Kidney (tissue), 14 donors: Measurements from ENCODE around the gene VPS52. TPM values are rescaled to one million over a fixed set of nuclear protein-coding genes. Genes with fewer than 3 reads are reported as not detected.

Source experiments
- DNase-seq, 5 donors: peaks; one replicate each; pipeline ENCODE4 v3.0.0-alpha.2; 2013 to 2020
- FAIRE-seq: peaks from 2 replicates; lab custom pipeline; 2012; peaks lifted over from hg19 to GRCh38; lab: Jason Lieb, UNC
- H3K27ac ChIP-seq, 2 donors: one replicate each; pipeline ENCODE4 v1.7.0; 2013; ENCODE audit warnings: low read depth in 2 of 2, low read length in 2 of 2, inconsistent platforms in 1 of 2
- H3K27me3 ChIP-seq: one replicate; pipeline ENCODE4 v1.7.1; 2013; ENCODE audit warnings: low read length, inconsistent platforms; ENCODE audit not compliant: control insufficient read depth, insufficient read depth
- H3K36me3 ChIP-seq, 3 donors: one replicate each; pipeline versions ENCODE4 v1.7.0 to v1.7.1; 2013; ENCODE audit warnings: low read length in 3 of 3, control low read depth in 1 of 3, inconsistent platforms in 1 of 3; ENCODE audit not compliant: insufficient read depth in 3 of 3, control insufficient read depth in 2 of 3
- H3K4me1 ChIP-seq, 3 donors: one replicate each; pipeline versions ENCODE4 v1.7.0 to v1.7.1; 2013; ENCODE audit warnings: low read length in 3 of 3, inconsistent platforms in 1 of 3, low read depth in 1 of 3; ENCODE audit not compliant: control insufficient read depth in 2 of 3, insufficient read depth in 2 of 3
- H3K4me3 ChIP-seq, 3 donors: one replicate each; pipeline versions ENCODE4 v1.7.0 to v1.8.1; 2013; ENCODE audit warnings: low read length in 3 of 3, control low read depth in 1 of 3, inconsistent platforms in 1 of 3
- H3K9ac ChIP-seq, 3 donors: one replicate each; pipeline versions ENCODE4 v1.7.0 to v1.7.1; 2013; ENCODE audit warnings: low read length in 3 of 3, control low read depth in 1 of 3, inconsistent platforms in 1 of 3
- H3K9me3 ChIP-seq, 3 donors: one replicate each; pipeline versions ENCODE4 v1.7.0 to v1.7.1; 2013; ENCODE audit warnings: low read length in 3 of 3, control low read depth in 1 of 3, inconsistent platforms in 1 of 3; ENCODE audit not compliant: control insufficient read depth in 2 of 3, insufficient read depth in 1 of 3
- CTCF ChIP-seq: IDR thresholded peaks from 3 replicates; pipeline ENCODE4 v1.5.1; 2012; ENCODE audit warnings: mild to moderate bottlenecking, moderate library complexity, borderline replicate concordance; ENCODE audit not compliant: insufficient read depth; ENCODE audit errors: extremely low read depth
- intact Hi-C: fragments of 100-400 bp; cut with DNase I; formaldehyde crosslinking; loops from one replicate; pipeline ENCODE4 v1.11.1; 2022
- polyA plus RNA-seq: library from polyadenylated mRNA; stranded (reverse); fragments of 350-450 nt; fragmentation: Illumina TruSeq; extraction: RNeasy Lipid Tissue Mini Kit (QIAGEN cat#74804); gene quantifications from one replicate; pipeline ENCODE4 v1.2.3, GENCODE V29; 2014; ENCODE audit warnings: low read depth, low replicate concordance; ENCODE audit not compliant: insufficient read depth
- total RNA-seq: library from RNA; stranded (reverse); fragmentation: NEBNext Ultra II Directional; extraction: Animal tissue kit (Norgen Biotek cat#: 25700); gene quantifications from one replicate; pipeline ENCODE4 v1.2.1, GENCODE V29; 2021
- donor health status: control.
- donor health status: control.
- donor health status: control.
- donor health status: control.
- donor health status: control.
- donor health status: DM: yes; HTN: yes; CAD: no.
- donor health status: Normal renal cell carcinoma (clear cell type).

The VPS52 gene
- total and polyA plus RNA-seq, 2 donors from 2014 or later = 35.8 to 64.4 TPM

- no peaks in the 10 kb centered on the region for H3K9me3 ChIP-seq
- H3K27ac ChIP-seq = no peak overlapping the region
- no peak for TF ChIP-seq CTCF
- intact Hi-C loops = no loop called here
- DNase-seq = no peak
- H3K36me3 ChIP-seq = peaks cover 0 to 9% (median 5%) of the 10 kb centered on the region in 3 donors
- no peak overlapping the region for H3K9ac ChIP-seq
- no peak for FAIRE-seq
- no peaks in the 10 kb centered on the region for H3K27me3 ChIP-seq
- H3K4me1 ChIP-seq = peaks cover 0 to 9% (median 6%) of the 10 kb centered on the region in 3 donors
- H3K4me3 ChIP-seq = no peak overlapping the region
These were observed 17.1 kb downstream of the VPS52 start for GRCh38 chr6:33254591-33254990.

- intact Hi-C loops = no loop called here
- FAIRE-seq = no peak
These were observed 18.9 kb downstream of the VPS52 start for GRCh38 chr6:33252759-33253158.

GRCh38 chr6:33251395-33252012, 20.2 kb downstream of the VPS52 start:
- Histone ChIP-seq H3K27ac (no peak overlapping the region), H3K27me3 (no peaks in the 10 kb centered on the region), H3K36me3 (peaks cover 0 to 3% (median 0%) of the 10 kb centered on the region in 3 donors), H3K4me3 (no peak overlapping the region), H3K9me3 (no peaks in the 10 kb centered on the region), H3K9ac (no peak overlapping the region), H3K4me1 (peaks cover 0 to 20% (median 9%) of the 10 kb centered on the region in 3 donors)
- DNase-seq = no peak
- no peak for TF ChIP-seq CTCF
- intact Hi-C loops = no loop called here
- no peak for FAIRE-seq

More at GRCh38 chr6:33252759-33253158, 18.9 kb downstream of the VPS52 start:
- H3K36me3 ChIP-seq = peaks cover 0 to 3% (median 3%) of the 10 kb centered on the region in 3 donors
- no peak overlapping the region for H3K9ac ChIP-seq
- DNase-seq = no peak
- no peak overlapping the region for H3K27ac ChIP-seq
- no peaks in the 10 kb centered on the region for H3K9me3 ChIP-seq
- H3K4me1 ChIP-seq = peaks cover 0 to 20% (median 9%) of the 10 kb centered on the region in 3 donors
- no peaks in the 10 kb centered on the region for H3K27me3 ChIP-seq
- no peak for TF ChIP-seq CTCF
- no peak overlapping the region for H3K4me3 ChIP-seq
